Frontal cortex (tissue), 4 donors: ENCODE results near the gene BABAM2. TPM values are rescaled to one million over a fixed set of nuclear protein-coding genes. Genes with fewer than 3 reads are reported as not detected.

Experiments
- DNase-seq, 2 donors: peaks; one replicate each; pipeline ENCODE4 v3.0.0; 2012; ENCODE audit warnings: low spot score in 2 of 2
- FAIRE-seq: peaks from 2 replicates; lab custom pipeline; 2012; peaks lifted over from hg19 to GRCh38; lab: Jason Lieb, UNC
- total RNA-seq: library from RNA; depleted of rRNA; stranded (reverse); fragments of >200 nt; gene quantifications from one replicate; pipeline ENCODE4 v1.2.3, GENCODE V29; 2014
- donor health status: control.
- donor health status: control.
- donor health status: control.

Gene BABAM2
- total RNA-seq, 1 donor from 2014 or later = 14.7 TPM

GRCh38 chr2:28282248-28282647, 391.7 kb downstream of the BABAM2 start:
- DNase-seq = no peak
- FAIRE-seq = no peak

- FAIRE-seq = no peak
- no peak for DNase-seq
Observed at GRCh38 chr2:28282861-28283646, 392.5 kb downstream of the BABAM2 start.

- DNase-seq = no peak
- no peak for FAIRE-seq
Observed at GRCh38 chr2:28283861-28284260, 393.3 kb downstream of the BABAM2 start.

- FAIRE-seq (no peak), DNase-seq (no peak)
Observed at GRCh38 chr2:28286678-28287077, 396.1 kb downstream of the BABAM2 start.

- DNase-seq (no peak), FAIRE-seq (no peak)
Observed at GRCh38 chr2:28287256-28287915, 396.9 kb downstream of the BABAM2 start.

GRCh38 chr2:28288620-28289019, 398.1 kb downstream of the BABAM2 start:
- DNase-seq (no peak), FAIRE-seq (no peak)

- no peak for FAIRE-seq
- no peak for DNase-seq
Observed at GRCh38 chr2:28291811-28292440, 401.4 kb downstream of the BABAM2 start.

GRCh38 chr2:28292491-28292890, 402.0 kb downstream of the BABAM2 start:
- FAIRE-seq = no peak
- no peak for DNase-seq

GRCh38 chr2:28293416-28293815, 402.9 kb downstream of the BABAM2 start:
- FAIRE-seq = no peak
- no peak for DNase-seq

GRCh38 chr2:28294451-28294850, 403.9 kb downstream of the BABAM2 start:
- DNase-seq = no peak
- FAIRE-seq = no peak

- DNase-seq (no peak), FAIRE-seq (no peak)
Observed at GRCh38 chr2:28296243-28296642, 405.7 kb downstream of the BABAM2 start.

- DNase-seq = no peak
- FAIRE-seq = no peak
Observed at GRCh38 chr2:28296904-28297303, 406.4 kb downstream of the BABAM2 start.

GRCh38 chr2:28297531-28297930, 407.0 kb downstream of the BABAM2 start:
- no peak for FAIRE-seq
- no peak for DNase-seq

GRCh38 chr2:28298406-28298805, 407.9 kb downstream of the BABAM2 start:
- DNase-seq (no peak), FAIRE-seq (no peak)

GRCh38 chr2:28300485-28301341, 410.2 kb downstream of the BABAM2 start:
- FAIRE-seq = no peak
- no peak for DNase-seq

GRCh38 chr2:28305202-28305601, 414.7 kb downstream of the BABAM2 start:
- DNase-seq (no peak), FAIRE-seq (no peak)

GRCh38 chr2:28310107-28310506, 419.6 kb downstream of the BABAM2 start:
- no peak for FAIRE-seq
- DNase-seq = no peak

- no peak for FAIRE-seq
Observed at GRCh38 chr2:28311660-28312249, 421.2 kb downstream of the BABAM2 start.

GRCh38 chr2:28312307-28313219, 422.0 kb downstream of the BABAM2 start:
- no peak for FAIRE-seq
- DNase-seq = no peak

More at GRCh38 chr2:28311660-28312249, 421.2 kb downstream of the BABAM2 start:
- no peak for DNase-seq
